ENCODE measurements around the gene ATRNL1.

Gene ATRNL1

GRCh38 chr10:115998301-115998700, 905.1 kb downstream of the ATRNL1 start:
- no peak for DNase-seq

Measured in activated effector memory CD4-positive, alpha-beta T cell treated with Interleukin-2 at 50 U/mL for 16 hours (primary cell).